Astrocyte of the cerebellum (primary cell): Measurements from ENCODE around the gene COX8C.
"Not testable (repeated sequence)": the region's sequence is repeated elsewhere in the genome, so short reads cannot be mapped to it uniquely, and the experiment has no call there.

Source experiments
- DNase-seq: peaks from one replicate; pipeline ENCODE4 v3.0.0-alpha.2; 2011; ENCODE audit warnings: low read depth
- H3K4me3 ChIP-seq: 2 replicates; pipeline ENCODE4 v1.5.1; 2011; ENCODE audit warnings: mild to moderate bottlenecking, low read depth, low read length, moderate library complexity
- CTCF ChIP-seq: IDR thresholded peaks from 2 replicates; pipeline ENCODE4 v1.5.1; 2012; ENCODE audit warnings: low read length, low read depth, moderate library complexity, mild to moderate bottlenecking; ENCODE audit errors: missing control alignments
- in situ Hi-C: cut with HindIII; loops from 2 replicates; pipeline ENCODE4 v1.10.0; 2017; ENCODE audit warnings: low sequenced_read_pairs

The COX8C gene

GRCh38 chr14:93368996-93369712 lies 22.2 kb downstream of the COX8C start:
- no peak for TF ChIP-seq CTCF
- no peak for DNase-seq
- H3K4me3 ChIP-seq = no peak overlapping the region
- in situ Hi-C loops = no loop called here

- H3K4me3 ChIP-seq = no peak overlapping the region
- no peak for DNase-seq
- in situ Hi-C loops = no loop called here
- no peak for TF ChIP-seq CTCF
These were observed 22.8 kb downstream of the COX8C start for GRCh38 chr14:93369713-93370266.

DNA sequence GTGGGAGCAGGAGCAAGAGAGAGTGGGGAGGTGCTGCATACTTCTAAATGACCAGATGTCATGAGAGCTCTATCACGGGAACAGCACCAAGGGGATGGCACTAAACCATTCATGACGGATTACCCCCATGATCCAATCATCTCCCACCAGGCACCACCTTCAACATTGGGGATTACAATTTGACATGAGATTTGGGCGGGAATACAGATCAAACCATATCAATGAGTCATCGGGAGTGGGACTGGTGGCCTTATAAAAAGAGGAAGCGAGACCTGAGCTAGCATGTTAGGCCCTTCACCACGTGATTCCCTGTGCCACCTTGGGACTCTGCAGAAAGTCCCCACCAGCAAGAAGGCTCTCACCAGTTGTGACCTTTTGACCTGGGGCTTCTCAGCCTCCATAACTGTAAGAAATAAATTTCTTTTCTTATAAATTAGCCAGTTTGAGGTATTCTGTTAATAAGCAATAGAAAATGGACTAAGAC lies 28.7 kb downstream of the COX8C start:
- no peak for TF ChIP-seq CTCF
- no peak overlapping the region for H3K4me3 ChIP-seq
- no peak for DNase-seq
- in situ Hi-C loops = no loop called here

- H3K4me3 ChIP-seq = no peak overlapping the region
- in situ Hi-C loops = no loop called here
- TF ChIP-seq CTCF = no peak
- no peak for DNase-seq
These were observed 32.8 kb downstream of the COX8C start for GRCh38 chr14:93379831-93380230.

- in situ Hi-C loops = no loop called here
- H3K4me3 ChIP-seq = no peak overlapping the region
- DNase-seq = no peak
- no peak for TF ChIP-seq CTCF
These were observed 34.7 kb downstream of the COX8C start for GRCh38 chr14:93381644-93382043.

DNA sequence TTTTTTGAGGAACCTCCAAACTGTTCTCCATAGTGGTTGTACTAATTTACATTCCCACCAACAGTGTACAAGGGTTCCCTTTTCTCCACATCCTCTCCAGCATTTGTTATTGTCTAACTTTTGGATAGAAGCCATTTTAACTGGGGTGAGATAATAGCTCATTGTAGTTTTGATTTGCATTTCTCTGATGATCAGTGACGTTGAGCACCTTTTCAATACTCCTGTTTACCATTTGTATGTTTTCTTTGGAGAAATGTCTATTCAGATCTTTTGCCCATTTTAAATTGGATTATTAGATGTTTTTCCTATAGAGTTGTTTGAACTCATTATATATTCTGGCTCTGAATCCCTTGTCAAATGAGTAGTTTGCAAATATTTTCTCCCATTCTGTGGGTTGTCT lies 37.3 kb downstream of the COX8C start:
- DNase-seq, in situ Hi-C loops, H3K4me3 ChIP-seq: not testable (repeated sequence)

- H3K4me3 ChIP-seq = no peak overlapping the region
- DNase-seq = no peak
- in situ Hi-C loops = no loop called here
- no peak for TF ChIP-seq CTCF
These were observed 48.2 kb downstream of the COX8C start for GRCh38 chr14:93395231-93395630.
